ENCODE data around the gene LRIG1. TPM values are rescaled to one million over a fixed set of nuclear protein-coding genes. Genes with fewer than 3 reads are reported as not detected.

Gene LRIG1
- total and polyA plus RNA-seq, 9 of the 15 experiments (the other 6 are each of a cell fraction or from before 2014, with no cell fraction given), result 0.05 to 0.38 (median 0.13) TPM; not detected in 3

- TF ChIP-seq ATF2 (CRISPR knock-in tag; IDR thresholded peaks at IDR 0.05) (no peak), TAF7 (tag; IDR thresholded peaks at IDR 0.05) (no peak)
Measured at GRCh38 chr3:66414846-66415245, 86.0 kb downstream of the LRIG1 start (continued).

- Histone ChIP-seq H3K4me2 (ENCODE audit: insufficient read depth, low read length) (no peak overlapping the region), H3K27ac (ENCODE audit: extremely low read depth, low read depth, low read length) (no peak overlapping the region), H3K4me3 (no peak overlapping the region), H3K9me1 (ENCODE audit: control insufficient read depth, insufficient read depth, low read length) (no peaks in the 10 kb centered on the region), H3K4me1 (replicated peaks in 1 of 2; ENCODE audit: control insufficient read depth in 2 of 2, insufficient read depth in 2 of 2, low read length in 2 of 2) (peaks cover 0 to 11% of the 10 kb centered on the region in 2 experiments; a peak in 2 of 5 replicates), H3K9me3 (replicated peaks; ENCODE audit: control insufficient read depth, insufficient read depth, low read depth, low read length) (no peaks in the 10 kb centered on the region), H2AFZ (ENCODE audit: low read depth, low read length) (no peak overlapping the region), H3K27me3 (ENCODE audit: control insufficient read depth in 2 of 2, insufficient read depth in 2 of 2, low read length in 2 of 2) (peaks cover 0 to 14% of the 10 kb centered on the region in 2 experiments; a peak in 3 of 5 replicates), H3K36me3 (ENCODE audit: control insufficient read depth, insufficient read depth, low read length) (no peaks in the 10 kb centered on the region), H3K9ac (ENCODE audit: insufficient read depth in 1 of 2, low read depth in 2 of 2, low read length in 2 of 2) (no peak overlapping the region), H4K20me1 (replicated peaks; ENCODE audit: control insufficient read depth, insufficient read depth, low read length) (no peaks in the 10 kb centered on the region; the same call in 1 of the 2 replicates), H3K79me2 (ENCODE audit: control insufficient read depth, insufficient read depth, low read length) (no peaks in the 10 kb centered on the region)
- DNase-seq (ENCODE audit: extremely low read depth in 1 of 4, low spot score in 3 of 4), result no peak
- intact Hi-C loops (cut with micrococcal nuclease) (no loop called here), in situ Hi-C loops (cut with MboI) (no loop called here)
- BruUV-seq (replicated peaks), result no TSS peak
- POLR2A ChIA-PET, result no interaction called here
- CTCF ChIA-PET (ENCODE audit: low intra/inter-chr PET ratio), result no interaction called here
- FAIRE-seq, result no peak
- 54% methylated on average over 3 of the region's 7 CpGs for WGBS (ENCODE audit: insufficient coverage, low coverage, missing lambda C conversion rate)
- no peak for ATAC-seq
- no peak for TF ChIP-seq ADNP (tag; IDR thresholded peaks at IDR 0.05)
- no peak for TF ChIP-seq NFE2L1 (tag; IDR thresholded peaks at IDR 0.05; ENCODE audit: borderline replicate concordance, low read depth)
- TF ChIP-seq UBTF (IDR thresholded peaks at IDR 0.05; ENCODE audit: borderline replicate concordance in 1 of 2, low read depth in 2 of 2, low read length in 2 of 2), result no peak
- TF ChIP-seq ESRRA (IDR thresholded peaks at IDR 0.05; ENCODE audit: borderline replicate concordance, low read depth), result no peak
- no peak for TF ChIP-seq STAT5A (IDR thresholded peaks at IDR 0.05; ENCODE audit: borderline replicate concordance, low read length)
- no peak for TF ChIP-seq KDM1A (IDR thresholded peaks at IDR 0.05)
- TF ChIP-seq SRSF7 (optimal IDR thresholded peaks at IDR 0.05; ENCODE audit: low read depth, low read length), result no peak
- TF ChIP-seq DACH1 (IDR thresholded peaks at IDR 0.05; ENCODE audit: partially characterized antibody), result no peak
- TF ChIP-seq ZNF24 (IDR thresholded peaks at IDR 0.05), result no peak
- no peak for TF ChIP-seq SLC30A9 (CRISPR knock-in tag; IDR thresholded peaks at IDR 0.05)
- TF ChIP-seq GTF2F1 (IDR thresholded peaks at IDR 0.05; ENCODE audit: low read depth, low read length), result no peak
- no peak for TF ChIP-seq ZNF586 (CRISPR knock-in tag; conservative IDR thresholded peaks at IDR 0.05)
- TF ChIP-seq PREB (CRISPR knock-in tag; IDR thresholded peaks at IDR 0.05), result no peak
- TF ChIP-seq TCFL5 (CRISPR knock-in tag; conservative IDR thresholded peaks at IDR 0.05), result no peak
- TF ChIP-seq NFXL1 (CRISPR knock-in tag; IDR thresholded peaks at IDR 0.05), result no peak
- TF ChIP-seq NFIC (IDR thresholded peaks at IDR 0.05), result no peak
Measured at GRCh38 chr3:66413151-66413751, 87.6 kb downstream of the LRIG1 start.
